Measurements from ENCODE around the gene RAB27B.
"Not testable (repeated sequence)": the region's sequence is repeated elsewhere in the genome, so short reads cannot be mapped to it uniquely, and the experiment has no call there.

The RAB27B gene

DNA sequence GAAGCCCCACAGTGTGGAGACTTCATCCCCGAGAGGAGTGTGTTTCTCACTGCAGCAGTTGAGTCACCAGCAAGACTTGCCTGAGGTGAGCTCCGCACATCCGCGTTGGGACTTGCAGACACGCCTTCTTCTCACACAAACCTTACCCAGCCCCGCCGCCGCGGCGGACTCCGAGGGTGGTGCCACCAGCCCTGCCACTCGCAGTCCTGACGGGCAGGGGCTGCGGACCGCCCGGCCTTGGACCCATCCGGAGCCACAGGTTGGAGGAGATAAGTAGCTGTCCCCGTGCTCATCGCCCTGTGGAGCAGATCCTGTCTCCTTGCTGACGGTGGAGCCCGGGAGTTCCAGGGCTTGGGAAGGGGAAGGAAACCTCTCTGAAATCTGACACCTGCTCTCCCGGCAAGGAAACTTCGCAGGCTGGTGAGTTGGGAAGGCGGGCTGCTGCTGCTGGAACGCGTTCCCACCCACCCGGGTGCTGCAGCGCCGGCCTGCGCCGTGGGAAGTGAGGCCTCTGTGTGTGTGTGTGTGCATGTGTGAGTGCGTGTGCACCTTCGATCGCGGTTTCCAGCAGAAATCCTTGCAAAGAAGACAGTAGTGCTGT lies at the start of gene RAB27B:
TSS of gene RAB27B (plus strand) at position 197 of the 601 bp plus-strand sequence. CDS start 49,109 bp downstream, outside the sequence.
- DNase-seq, result peak; percentile 65

- no peak for DNase-seq
These were observed 47.9 kb upstream of the RAB27B start for GRCh38 chr18:54780285-54780861.

DNA sequence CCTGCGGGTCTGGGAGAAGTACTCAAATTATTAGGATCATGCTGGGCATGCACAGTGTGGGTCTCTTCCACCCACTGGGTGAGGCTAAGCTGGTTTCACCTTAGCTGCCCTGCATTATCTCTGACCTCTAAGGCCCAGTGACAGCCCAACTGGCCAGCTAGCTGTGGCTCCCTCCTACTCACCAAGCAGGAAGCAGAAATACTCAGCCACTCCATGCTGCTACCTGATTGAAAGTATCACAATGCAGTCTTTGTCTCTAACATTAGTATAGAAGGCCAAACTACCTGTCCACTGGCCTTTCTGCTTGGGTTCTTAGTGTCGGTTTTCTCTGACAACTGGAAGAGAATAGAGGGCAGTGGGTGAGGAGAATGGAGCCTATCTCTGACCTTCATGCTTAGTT lies 47.3 kb upstream of the RAB27B start:
- DNase-seq, result no peak

- no peak for DNase-seq
These were observed 45.1 kb upstream of the RAB27B start for GRCh38 chr18:54783139-54783538.

- no peak for DNase-seq
These were observed 42.1 kb upstream of the RAB27B start for GRCh38 chr18:54786206-54786605.

GRCh38 chr18:54787121-54787520 lies 41.2 kb upstream of the RAB27B start:
- DNase-seq, result no peak

DNA sequence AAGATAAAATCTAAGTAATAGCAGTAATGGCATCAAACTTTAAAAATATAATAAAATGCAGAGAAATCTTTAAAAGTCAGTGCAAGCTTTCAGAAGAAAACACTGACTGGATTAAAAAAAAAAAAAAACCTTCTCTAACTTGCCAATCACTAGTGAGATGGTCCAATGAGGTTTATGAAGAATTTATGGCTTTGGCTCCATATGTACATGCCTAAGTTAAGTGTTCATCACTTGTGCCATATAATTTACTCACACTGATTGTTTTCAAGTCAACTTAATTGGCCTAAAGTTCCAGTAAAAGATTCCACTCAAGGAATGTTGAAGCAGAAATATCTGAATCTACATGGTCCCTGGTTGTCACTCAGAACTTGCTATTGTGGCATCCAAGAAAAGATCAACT lies 40.7 kb upstream of the RAB27B start:
- DNase-seq, result no peak

DNA sequence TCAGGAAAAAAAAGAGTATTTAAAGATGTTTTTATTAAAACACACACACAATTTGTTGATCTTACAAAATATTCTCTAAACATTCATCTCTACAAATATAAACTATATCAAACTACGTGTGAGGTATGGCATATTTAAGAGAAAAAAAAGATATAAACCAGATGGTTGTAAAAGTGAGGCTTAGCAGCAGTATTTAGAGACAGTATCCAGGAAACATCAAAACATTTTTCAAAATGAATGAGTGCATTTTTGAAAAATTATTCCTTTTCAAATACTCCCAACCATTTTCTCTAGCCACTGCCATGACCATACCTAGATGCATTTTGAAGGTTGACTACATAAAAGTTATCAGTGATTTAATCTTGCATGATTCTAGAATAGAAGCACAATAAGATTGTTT lies 38.2 kb upstream of the RAB27B start:
- DNase-seq, result no peak

DNA sequence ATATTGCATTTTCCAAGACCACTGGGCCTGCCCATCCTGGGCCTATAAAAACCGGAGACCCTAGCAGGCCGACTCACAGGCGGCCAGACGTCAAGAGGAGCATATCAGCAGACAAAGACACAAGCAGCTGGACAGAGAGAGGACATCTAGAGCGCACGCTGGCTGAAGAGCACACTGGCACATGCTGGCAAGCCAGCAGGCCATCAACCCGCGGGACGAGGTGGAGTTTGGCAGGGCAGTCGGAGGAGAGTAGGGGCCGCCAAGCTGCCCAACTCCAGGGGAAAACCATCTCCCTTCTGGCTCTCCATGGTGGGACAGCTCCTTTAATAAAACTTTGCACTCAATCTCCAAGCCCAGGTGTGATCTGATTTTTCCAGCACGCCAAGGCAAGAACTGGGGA lies 36.6 kb upstream of the RAB27B start:
- no peak for DNase-seq

- DNase-seq, result no peak
These were observed 36.2 kb upstream of the RAB27B start for GRCh38 chr18:54792079-54792478.

DNA sequence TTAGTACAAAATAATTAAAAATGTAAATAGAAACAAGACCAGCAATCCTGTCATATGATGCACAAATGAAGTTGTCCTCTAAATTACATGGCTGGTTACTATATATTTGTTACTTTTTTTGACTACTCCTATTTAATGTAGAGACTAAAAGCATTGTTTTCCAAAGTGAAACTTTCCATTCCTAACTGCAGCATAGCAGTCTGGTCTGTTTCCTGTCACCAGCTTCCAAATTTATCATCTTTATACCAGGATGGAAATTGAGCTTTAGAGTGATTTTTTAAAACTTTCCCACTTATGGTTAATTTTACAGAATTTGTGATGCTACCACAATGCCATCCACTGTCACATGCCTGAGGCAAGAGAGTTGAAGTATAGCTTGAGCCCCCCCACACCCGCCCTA lies 33.5 kb upstream of the RAB27B start:
- no peak for DNase-seq

DNA sequence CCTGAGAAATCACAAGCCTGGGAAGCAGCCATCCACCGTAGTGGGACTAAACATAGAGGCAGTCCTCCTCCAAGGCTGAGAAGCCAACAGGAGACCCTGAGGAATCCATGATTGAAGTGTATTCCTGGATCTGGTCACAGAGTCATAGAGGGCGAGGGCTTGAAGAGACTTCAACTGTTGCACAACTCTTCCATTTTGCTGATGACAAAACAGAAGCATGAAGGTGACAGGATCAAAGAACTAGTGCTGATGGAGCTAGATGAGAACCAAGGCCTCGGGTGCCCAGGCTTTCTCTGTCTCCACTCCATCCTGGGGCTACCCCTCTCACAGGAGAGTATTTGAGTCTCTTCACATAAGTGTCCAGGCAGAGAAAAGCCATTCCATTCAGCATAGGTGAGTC lies 30.1 kb upstream of the RAB27B start:
- no peak for DNase-seq

- DNase-seq, result no peak
These were observed 26.9 kb upstream of the RAB27B start for GRCh38 chr18:54801374-54801773.

DNA sequence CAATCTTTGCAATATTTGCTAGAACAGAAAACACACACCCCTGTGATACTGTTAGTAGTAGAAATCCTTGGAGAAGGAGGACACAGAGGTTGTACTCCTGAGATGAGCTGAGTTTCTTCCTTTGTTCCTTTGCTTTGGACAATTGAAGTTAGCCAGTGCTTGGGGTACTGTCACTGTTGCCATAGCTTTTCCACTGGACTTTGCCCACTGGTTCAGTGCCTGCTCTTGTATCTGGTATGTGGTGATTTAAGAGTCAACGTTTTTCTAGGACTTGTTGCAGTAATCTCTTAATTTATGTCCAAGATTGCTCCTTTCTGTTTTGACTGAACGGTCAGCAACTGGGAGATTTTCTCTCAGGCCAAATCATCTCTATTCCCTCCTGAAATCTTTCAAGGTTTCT lies 26.1 kb upstream of the RAB27B start:
- no peak for DNase-seq

DNA sequence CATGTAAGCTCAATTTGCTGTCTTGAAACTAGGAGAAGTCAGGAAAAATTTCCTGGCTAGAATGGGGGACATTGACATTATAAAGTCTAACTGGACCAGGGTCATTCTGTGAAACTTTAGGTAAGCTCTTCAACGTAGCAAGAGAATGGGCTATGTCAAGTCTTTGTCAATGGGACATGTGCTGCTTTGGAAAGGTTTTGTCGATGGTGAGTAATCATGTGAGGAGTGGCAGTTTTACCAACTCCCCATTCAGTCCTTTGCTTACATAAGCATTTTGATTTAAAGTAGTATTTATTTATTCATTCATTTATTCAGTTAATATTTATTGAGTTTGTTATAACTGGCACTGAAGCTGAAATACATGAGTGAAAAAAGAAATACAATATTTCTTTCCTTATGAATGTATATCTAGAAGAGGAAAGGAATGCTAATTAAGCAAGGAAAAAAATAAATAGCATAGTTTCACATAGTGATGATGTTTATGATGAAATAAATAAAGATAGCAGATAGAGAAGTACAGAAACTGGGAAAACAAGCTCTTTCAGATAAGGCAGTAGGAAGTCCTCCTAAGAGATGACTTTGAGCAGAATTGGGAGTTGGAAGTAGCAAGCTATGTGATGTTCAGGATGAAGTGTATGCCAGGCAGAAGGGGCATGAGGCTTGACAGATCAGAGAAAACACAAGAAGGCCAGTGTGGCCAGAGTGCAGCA lies 25.4 kb upstream of the RAB27B start:
- no peak for DNase-seq

DNA sequence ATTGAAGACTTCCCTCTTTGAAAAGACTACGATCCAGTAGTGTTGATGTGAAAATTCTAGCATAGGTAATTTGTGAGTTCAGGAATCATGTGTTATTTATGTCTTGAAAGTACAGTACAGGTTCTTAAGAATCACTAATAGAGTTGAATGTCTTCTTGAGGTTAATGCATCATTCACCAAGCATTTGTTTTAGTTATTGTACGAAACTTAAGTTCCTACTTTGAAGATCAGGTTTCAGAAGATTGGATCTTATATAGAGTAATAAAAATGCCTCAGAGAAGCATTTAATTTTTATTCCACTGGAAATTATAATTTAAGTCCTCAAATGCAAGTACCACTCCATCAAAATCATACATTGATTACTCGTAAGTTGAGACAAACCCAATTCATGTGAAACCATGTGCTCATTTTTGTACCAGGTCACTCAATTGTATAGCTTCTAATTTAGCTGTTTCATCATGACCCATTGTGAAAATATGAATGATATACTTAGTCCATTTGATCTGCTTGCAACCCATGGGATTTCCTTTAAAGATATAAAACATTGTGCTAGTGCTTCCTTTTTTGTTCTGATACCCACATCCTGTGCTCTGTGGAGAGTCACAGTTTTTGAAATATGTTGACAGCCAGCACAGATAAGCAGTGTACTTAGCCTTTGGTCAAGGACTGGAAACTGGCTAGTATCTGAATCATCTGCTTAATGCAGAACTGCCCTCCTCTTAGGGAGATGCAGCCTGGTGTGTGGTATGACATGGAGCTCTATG lies 22.5 kb upstream of the RAB27B start:
- DNase-seq, result no peak

DNA sequence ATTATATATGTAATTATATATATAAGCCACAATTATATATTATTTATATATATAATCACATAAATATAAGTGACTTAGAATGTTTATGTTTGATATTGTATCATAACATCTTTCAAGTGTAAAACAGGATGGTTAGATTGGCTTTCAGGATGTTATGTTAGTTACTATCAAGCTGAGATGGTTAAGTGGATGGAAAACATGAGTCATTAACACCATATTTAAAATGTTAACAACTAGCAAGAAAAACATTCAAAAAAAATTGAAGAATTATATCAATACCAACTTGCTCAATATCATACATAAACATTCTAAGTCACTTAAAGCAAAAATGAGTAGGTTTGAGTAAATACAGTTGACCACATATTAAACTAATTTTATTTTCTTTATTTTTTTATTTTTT lies 21.8 kb upstream of the RAB27B start:
- DNase-seq, result no peak

- DNase-seq, result no peak
These were observed 21.0 kb upstream of the RAB27B start for GRCh38 chr18:54807303-54807702.

GRCh38 chr18:54810662-54811061 lies 17.6 kb upstream of the RAB27B start:
- not testable (repeated sequence) for DNase-seq

- DNase-seq, result no peak
These were observed 15.4 kb upstream of the RAB27B start for GRCh38 chr18:54812885-54813284.

DNA sequence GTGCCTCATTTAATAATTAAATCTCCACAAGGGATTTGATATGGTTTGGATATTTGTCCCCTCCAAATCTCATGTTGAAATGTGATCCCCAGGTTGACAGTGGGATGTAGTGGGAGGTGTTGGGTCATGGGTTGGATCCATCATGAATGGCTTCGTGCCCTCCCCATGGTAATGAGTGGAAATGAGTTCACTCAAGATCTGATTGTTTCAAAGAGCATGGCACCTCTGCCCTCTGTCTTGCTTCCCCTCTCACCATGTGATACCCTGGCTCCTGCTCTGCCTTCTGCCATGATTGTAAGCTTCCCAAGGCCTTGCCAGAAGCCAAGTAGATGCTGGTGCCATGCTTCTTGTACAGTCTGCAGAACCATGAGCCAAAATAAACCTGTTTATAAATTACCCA lies 15.0 kb upstream of the RAB27B start:
- no peak for DNase-seq

DNA sequence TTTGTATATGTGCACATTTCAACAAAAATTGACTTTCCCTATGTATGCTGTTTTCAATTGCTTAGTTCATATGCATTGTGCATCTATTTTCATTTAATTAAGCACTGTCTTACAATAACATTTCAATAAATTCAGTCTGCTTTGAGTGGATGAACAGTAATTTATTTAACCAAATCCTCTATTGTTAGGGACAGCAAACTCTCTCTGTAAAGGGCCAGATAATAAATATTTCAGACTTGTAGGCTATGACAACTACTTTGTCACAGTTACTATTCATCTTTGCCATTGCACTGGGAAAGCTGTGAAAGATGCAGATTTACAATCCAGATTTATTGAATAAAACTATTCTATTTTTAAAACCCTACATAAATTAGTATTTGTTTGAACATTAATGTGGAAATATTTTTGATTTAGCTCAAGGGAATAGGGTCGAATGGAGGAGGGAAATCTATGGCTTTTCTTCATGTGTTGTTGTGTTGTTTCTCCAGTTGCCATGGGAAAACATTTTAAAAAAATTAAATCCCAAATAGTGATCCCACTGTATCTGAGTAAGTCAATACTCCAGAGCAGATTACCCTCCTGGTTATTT lies 14.2 kb upstream of the RAB27B start:
- no peak for DNase-seq

DNA sequence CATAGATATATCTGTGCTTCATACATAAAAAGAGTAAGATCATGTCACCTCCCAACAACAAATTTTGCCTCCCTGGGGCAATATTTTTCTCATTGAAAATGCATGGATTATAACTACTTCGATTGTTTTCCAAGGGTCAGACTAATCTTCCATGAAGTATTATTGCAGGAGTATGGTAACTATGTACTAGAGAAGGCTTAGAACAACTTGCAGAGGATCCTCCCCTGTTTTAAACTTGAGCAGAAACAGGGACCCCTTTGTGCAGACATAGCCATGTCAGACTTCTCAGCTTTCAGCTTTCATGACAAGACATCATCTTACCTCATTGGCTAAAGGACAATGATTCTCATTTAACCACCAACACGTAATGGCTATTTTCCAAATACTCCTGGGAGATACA lies 13.2 kb upstream of the RAB27B start:
- no peak for DNase-seq
